Hematopoietic multipotent progenitor cell treated with erythropoietin and hydrocortisone succinate and interleukin-3 and kit ligand, for 17 days (in vitro differentiated cells): ENCODE measurements around the gene KLHL35.
A peak's percentile ranks its signal among the peaks of the same experiment; 100 is the strongest.
"Not testable (repeated sequence)": the region's sequence is repeated elsewhere in the genome, so short reads cannot be mapped to it uniquely, and the experiment has no call there.

ENCODE experiments used
- DNase-seq: peaks from one replicate; pipeline ENCODE4 v3.0.0-alpha.2; 2015; ENCODE audit warnings: low spot score

The KLHL35 gene

DNA sequence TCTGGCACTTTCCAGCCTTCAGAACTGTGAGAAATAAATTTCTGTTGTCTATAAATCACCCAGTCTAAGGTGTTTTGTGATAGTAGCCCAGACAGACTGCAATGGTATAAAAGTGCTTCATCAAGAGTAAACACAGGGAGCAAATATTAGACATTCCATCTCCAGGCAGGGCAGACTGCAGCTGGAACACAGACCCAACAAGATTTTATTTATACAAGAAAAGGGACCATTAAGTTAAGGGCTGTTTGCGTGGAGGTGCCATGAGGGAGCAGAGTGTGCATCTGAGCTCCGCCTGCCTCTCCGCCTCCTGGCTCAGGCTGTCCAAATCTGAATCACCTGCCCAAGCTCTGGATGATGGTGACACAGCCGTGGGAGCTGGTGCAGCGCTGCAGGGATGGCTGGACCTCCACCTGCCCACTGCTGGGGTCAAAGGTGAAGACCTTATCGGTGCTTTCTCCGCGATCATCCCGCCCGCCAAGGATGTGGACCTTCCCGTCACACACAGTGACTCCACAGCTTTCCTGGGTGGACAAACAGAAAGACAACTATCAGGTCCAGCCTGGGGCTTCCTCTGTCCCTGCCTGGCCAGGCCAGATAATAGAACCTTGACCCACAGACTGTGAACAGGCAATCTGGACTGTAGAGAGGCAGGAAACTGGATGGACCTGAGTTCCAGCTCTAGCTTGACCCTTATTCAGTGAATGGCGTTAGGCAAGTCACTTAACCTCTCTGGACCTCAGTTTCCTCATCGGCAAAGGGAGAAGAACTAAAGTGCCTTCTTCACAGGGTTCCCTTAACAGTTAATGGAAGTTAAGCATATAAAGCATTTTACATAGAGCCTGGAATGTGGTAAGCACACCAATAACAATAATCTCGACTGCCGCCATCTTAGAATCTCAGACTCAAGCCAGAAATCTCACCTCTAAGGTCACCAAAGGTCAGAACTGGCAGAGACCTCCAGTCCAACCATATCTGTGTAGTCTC, 10.5 kb downstream of the KLHL35 start:
- no peak for DNase-seq

GRCh38 chr11:75421902-75422247, 11.1 kb downstream of the KLHL35 start:
- no peak for DNase-seq

- no peak for DNase-seq
Observed at GRCh38 chr11:75421035-75421602, 11.9 kb downstream of the KLHL35 start.

GRCh38 chr11:75420224-75421034, 12.6 kb downstream of the KLHL35 start:
- DNase-seq: no peak

DNA sequence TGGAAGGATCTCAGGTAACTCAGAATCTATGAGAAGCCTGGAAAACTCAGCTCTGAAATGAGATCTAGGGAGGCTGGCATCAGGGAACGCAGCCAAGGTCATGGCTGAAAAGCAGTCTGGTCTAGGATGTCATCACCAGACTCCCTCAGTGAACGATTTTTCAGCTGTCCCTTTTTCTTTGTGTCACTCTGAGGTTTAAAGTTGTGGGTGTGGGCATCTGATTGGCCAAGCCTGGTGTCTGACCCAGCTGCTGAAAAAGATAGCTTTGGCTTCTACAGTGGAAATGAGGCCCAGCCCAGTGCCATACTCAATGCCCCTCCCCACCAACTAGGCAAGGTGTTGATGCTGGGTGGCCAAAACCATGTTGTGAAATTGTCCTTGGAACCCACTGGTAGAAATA, 19.1 kb downstream of the KLHL35 start:
- peak; percentile 26 for DNase-seq

- DNase-seq: not testable (repeated sequence)
Observed at GRCh38 chr11:75413146-75413545, 19.9 kb downstream of the KLHL35 start.

- not testable (repeated sequence) for DNase-seq
Observed at GRCh38 chr11:75409971-75410370, 23.0 kb downstream of the KLHL35 start.

DNA sequence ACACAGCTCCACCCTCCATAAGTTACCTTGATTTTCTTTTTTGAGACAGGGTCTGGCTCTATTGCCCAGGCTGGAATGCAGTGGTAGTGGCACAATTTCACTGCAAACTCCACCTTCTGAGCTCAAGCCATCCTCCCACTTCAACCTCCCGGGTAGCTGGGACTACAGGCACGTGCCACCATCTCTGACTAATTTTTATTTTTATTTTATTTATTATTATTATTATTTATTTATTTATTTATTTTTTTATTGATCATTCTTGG, 24.1 kb downstream of the KLHL35 start:
- no peak for DNase-seq

GRCh38 chr11:75406338-75406777, 26.6 kb downstream of the KLHL35 start:
- DNase-seq: peak; percentile 70

DNA sequence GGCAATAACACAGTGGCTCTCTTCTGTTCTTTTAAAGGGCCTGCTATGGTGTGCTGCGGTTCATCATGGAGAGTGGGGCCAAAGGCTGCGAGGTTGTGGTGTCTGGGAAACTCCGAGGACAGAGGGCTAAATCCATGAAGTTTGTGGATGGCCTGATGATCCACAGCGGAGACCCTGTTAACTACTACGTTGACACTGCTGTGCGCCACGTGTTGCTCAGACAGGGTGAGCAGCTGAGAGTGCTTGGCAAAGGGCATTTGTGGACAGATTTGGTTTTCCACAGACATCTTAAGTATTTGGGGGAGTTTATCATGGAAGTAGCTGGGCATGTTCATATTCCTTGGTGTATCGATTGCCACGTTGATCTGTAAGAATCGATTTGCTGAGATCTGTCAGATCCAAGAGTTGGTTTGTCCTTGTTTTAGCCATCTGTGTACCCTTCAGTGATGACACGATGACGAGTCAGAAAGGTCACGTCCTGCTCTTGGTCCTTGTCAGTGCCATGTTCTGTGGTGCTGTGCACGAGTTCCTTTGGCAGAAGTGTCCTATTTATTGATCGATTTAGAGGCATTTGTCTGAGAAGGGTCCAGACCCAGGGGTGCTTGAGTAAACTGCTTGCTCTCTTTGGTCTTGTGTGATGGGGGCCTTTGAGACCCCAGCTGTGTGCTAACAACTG, 28.9 kb downstream of the KLHL35 start:
- no peak for DNase-seq

- no peak for DNase-seq
Observed at GRCh38 chr11:75403037-75403436, 30.0 kb downstream of the KLHL35 start.

DNA sequence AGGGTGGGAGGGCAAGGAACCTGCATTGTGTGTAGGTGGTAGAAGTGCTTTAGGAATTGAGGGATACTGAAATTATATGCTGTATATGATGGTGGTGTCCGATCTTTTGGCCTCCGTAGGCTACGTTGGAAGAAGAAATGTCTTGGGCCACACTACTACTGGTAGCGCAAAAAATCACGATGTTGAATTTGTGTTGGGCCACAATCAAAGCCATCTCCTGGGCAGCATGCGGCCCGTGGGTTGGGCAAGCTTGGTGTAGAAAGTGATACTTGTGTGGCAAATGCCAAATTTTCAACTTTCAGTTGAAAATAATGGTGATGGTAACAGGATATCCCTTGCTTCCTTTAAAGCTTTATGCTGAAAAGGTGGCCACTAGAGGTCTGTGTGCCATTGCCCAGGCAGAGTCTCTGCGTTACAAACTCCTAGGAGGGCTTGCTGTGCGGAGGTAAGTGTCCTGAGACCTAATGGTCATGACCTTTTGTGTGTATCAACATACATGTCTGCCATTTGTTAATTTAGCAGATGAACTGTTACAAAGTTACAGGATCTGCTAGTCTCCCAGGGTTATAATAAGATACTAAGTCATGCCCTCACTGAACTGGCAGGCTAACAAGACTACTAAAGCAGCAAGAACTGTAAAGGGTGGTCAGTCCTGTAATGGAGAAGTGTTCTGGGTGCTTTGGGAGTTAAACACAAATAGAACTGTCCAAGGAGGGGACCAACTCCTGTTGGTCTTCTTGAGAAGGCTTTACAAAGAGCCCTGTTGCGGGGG, 30.8 kb downstream of the KLHL35 start:
- no peak for DNase-seq

DNA sequence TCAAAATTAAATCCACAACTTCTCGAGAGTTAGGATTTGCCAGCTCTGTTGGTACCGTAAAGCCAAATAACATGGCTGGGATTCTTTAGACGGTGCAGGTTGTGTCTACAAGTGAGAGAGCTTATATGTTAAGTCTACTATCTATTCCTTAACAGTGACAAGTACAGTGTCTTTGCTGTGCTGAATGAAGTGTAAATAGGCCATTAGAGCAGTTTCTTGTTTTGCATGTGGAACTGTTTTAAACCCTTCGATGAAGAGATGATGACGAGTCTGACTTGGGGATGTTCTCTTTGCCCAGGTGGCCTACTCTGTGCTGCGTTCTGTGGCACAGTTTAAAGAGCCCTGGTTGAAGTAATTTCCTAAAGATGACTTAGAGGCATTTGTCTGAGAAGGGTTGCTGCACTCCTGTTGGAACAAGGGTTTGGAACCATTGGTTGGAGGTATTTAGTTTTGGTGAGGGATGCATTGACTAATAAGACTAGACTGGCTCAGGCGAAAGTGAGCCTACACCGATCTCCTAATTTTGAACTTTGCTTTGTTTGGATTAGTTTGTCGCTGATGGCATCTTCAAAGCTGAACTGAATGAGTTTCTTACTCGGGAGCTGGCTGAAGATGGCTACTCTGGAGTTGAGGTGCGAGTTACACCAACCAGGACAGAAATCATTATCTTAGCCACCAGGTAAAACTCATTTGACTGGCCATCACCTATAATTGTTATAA, 32.7 kb downstream of the KLHL35 start:
- DNase-seq: peak; percentile 41

DNA sequence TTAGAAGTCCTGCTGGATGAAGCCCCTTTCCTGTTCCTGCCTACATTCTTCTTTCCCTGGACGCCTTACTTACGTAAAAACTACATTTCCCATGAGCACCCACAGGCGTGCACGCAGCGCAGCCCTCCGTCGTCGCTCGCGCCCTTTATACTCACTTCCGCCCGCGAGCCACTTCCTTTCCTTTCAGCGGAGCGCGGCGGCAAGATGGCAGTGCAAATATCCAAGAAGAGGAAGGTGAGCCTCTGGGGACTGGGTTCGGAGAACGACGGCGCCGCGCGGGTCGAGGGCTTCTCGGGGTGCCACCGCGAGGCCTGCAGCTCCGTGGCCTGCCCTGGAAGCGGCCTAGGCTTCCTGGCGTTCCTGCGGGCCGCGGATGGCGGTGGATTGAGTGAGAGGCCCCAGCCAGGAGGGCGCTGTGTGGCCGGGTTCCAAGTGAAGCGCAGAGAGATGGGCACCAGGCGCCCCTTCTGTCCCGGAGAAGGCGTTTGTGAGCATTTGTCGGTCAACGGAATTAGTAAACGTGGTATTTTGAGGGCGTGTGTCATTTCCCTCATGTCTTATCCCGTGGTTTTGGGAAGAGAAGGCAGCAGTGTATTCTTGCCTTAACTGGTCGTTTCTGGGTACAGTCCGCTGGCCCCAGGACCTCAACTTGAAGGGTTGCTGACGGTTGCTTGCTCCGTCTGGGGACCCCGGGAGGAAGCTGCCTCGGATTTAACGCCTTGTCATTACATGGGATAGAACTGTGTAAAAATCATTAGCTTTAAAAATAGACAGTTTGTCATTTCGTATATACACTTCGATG, 33.5 kb downstream of the KLHL35 start, which contains the start of gene RPS3:
Gene RPS3, plus strand, starts transcription at position 175 of the 802 bp plus-strand sequence. Its CDS starts 30 bp downstream, at position 205.
- DNase-seq: peak; percentile 87

DNA sequence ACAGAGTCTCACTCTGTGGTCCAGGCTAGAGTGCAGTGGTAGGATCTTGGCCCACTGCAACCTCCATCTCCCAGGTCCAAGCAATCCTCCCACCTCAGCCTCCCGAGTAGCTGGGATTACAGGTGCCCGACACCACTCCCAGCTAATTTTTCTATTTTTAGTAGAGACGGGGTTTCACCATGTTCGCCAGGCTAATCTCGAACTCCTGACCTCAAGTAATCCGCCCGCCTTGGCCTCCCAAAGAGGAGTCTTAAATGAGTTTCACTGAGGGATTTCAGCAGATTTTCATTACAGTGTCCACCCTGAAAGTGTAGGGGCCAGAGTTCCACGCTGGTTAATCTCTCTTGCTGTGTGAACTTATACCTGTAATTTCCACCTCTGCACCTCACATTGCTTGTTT, 34.1 kb downstream of the KLHL35 start:
- DNase-seq: no peak

DNA sequence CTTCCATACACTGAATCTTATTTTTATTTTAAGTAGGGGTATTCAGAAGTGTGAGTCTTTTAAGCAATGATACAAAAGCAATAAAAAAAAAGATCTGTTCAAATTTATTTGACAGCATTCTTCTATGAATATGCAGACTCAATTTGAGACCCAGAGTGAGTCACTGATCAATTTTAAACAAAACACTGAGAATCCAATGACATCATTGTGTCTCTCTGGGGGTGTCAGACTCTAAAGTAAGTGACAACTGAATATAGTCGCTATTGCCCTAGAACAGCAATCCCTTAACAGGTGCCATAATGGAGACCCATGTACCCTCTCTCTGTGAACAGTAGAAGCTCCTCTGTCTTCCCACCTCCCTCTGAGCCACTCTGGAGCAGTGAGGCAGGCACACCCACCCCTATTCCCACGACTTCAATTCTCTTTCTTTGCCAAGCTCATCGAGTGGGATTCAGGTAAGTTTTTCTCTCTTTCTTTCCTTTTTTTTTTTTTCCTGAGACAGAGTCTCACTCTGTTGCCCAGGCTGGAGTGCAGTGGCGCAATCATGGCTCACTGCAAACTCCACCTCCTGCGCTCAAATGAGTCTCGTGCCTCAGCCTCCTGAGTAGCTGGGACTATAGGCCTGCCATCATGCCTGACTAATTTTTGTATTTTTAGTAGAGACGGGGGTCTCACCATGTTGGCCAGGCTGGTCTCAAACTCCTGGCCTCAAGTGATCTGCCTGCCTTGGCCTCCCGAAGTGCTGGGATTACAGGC, 38.7 kb downstream of the KLHL35 start:
- no peak for DNase-seq

DNA sequence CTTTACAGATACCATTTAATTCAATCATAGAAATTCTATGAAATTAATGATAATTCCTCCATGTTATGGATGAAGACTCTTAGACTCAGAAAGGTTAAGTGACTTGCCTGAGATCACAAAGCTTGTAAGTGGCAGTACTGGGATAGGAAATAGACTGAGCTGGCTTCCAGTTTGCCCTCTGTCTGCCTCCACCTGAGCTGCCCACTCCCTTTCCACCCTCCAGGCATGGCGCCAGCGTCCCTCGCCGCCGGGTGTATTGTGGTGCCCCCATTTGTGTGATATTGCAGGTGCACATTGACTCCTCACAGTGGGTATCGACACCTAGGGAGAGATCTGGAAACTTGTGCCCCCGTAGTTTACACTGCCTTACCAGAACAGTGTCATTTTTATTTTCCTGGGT, 43.1 kb downstream of the KLHL35 start:
- DNase-seq: no peak

- DNase-seq: no peak
Observed at GRCh38 chr11:75389276-75389605, 43.8 kb downstream of the KLHL35 start.
